ENCODE data around the gene USP36.
A peak's percentile ranks its signal among the peaks of the same experiment; 100 is the strongest.

The USP36 gene

GRCh38 chr17:78791840-78792709, 48.5 kb downstream of the USP36 start:
- TF ChIP-seq, protein P1, sequence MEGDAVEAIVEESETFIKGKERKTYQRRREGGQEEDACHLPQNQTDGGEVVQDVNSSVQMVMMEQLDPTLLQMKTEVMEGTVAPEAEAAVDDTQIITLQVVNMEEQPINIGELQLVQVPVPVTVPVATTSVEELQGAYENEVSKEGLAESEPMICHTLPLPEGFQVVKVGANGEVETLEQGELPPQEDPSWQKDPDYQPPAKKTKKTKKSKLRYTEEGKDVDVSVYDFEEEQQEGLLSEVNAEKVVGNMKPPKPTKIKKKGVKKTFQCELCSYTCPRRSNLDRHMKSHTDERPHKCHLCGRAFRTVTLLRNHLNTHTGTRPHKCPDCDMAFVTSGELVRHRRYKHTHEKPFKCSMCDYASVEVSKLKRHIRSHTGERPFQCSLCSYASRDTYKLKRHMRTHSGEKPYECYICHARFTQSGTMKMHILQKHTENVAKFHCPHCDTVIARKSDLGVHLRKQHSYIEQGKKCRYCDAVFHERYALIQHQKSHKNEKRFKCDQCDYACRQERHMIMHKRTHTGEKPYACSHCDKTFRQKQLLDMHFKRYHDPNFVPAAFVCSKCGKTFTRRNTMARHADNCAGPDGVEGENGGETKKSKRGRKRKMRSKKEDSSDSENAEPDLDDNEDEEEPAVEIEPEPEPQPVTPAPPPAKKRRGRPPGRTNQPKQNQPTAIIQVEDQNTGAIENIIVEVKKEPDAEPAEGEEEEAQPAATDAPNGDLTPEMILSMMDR (IDR thresholded peaks at IDR 0.05; ENCODE audit: low read depth, low read length, missing control alignments) = no peak
- no peak overlapping the region for H3K4me3 ChIP-seq (ENCODE audit: low read depth, low read length)
- in situ Hi-C loops (cut with HindIII; ENCODE audit: low sequenced_read_pairs) = no loop called here
- no peak for DNase-seq (ENCODE audit: low read depth)

GRCh38 chr17:78790552-78790951, 50.1 kb downstream of the USP36 start:
- no peak overlapping the region for H3K4me3 ChIP-seq (ENCODE audit: low read depth, low read length)
- in situ Hi-C loops (cut with HindIII; ENCODE audit: low sequenced_read_pairs) = no loop called here
- DNase-seq (ENCODE audit: low read depth) = no peak
- TF ChIP-seq, protein P1 (IDR thresholded peaks at IDR 0.05; ENCODE audit: low read depth, low read length, missing control alignments) = no peak

GRCh38 chr17:78789663-78790181, 50.9 kb downstream of the USP36 start:
- H3K4me3 ChIP-seq (ENCODE audit: low read depth, low read length) = no peak overlapping the region
- peak; percentile 57 for DNase-seq (ENCODE audit: low read depth)
- TF ChIP-seq, protein P1 (IDR thresholded peaks at IDR 0.05; ENCODE audit: low read depth, low read length, missing control alignments) = no peak
- in situ Hi-C loops (cut with HindIII; ENCODE audit: low sequenced_read_pairs) = no loop called here

GRCh38 chr17:78789149-78789662, 51.4 kb downstream of the USP36 start:
- TF ChIP-seq, protein P1 (IDR thresholded peaks at IDR 0.05; ENCODE audit: low read depth, low read length, missing control alignments) = no peak
- DNase-seq (ENCODE audit: low read depth) = no peak
- in situ Hi-C loops (cut with HindIII; ENCODE audit: low sequenced_read_pairs) = no loop called here
- no peak overlapping the region for H3K4me3 ChIP-seq (ENCODE audit: low read depth, low read length)

- in situ Hi-C loops (cut with HindIII; ENCODE audit: low sequenced_read_pairs) = no loop called here
These were observed 52.2 kb downstream of the USP36 start for GRCh38 chr17:78788451-78788850.

GRCh38 chr17:78787444-78787843, 53.2 kb downstream of the USP36 start:
- in situ Hi-C loops (cut with HindIII; ENCODE audit: low sequenced_read_pairs) = no loop called here

More at GRCh38 chr17:78788451-78788850, 52.2 kb downstream of the USP36 start:
- TF ChIP-seq, protein P1 (IDR thresholded peaks at IDR 0.05; ENCODE audit: low read depth, low read length, missing control alignments) = no peak
- no peak overlapping the region for H3K4me3 ChIP-seq (ENCODE audit: low read depth, low read length)
- DNase-seq (ENCODE audit: low read depth) = no peak

More at GRCh38 chr17:78787444-78787843, 53.2 kb downstream of the USP36 start:
- no peak overlapping the region for H3K4me3 ChIP-seq (ENCODE audit: low read depth, low read length)
- TF ChIP-seq, protein P1 (IDR thresholded peaks at IDR 0.05; ENCODE audit: low read depth, low read length, missing control alignments) = no peak
- no peak for DNase-seq (ENCODE audit: low read depth)
